Esophagus muscularis mucosa (tissue), 4 donors: ENCODE data around the gene PSMD10. TPM values are rescaled to one million over a fixed set of nuclear protein-coding genes. Genes with fewer than 3 reads are reported as not detected.

Source experiments
- DNase-seq: peaks from one replicate; pipeline ENCODE4 v3.0.0-alpha.2; 2017; ENCODE audit errors: extremely low spot score
- H3K27ac ChIP-seq, 4 donors: fragments of 200-600 bp; sonication (generic); replicated peaks in 1 of 4; 1 replicate in 3 of 4; 2 replicates in 1 of 4; pipeline ENCODE4 v1.5.1; 2016 to 2019; ENCODE audit warnings: mild to moderate bottlenecking in 1 of 4
- H3K27me3 ChIP-seq, 4 donors: fragments of 200-600 bp; sonication (generic); one replicate each; pipeline versions ENCODE4 v1.5.1 to v1.6.0; 2016 to 2019
- H3K36me3 ChIP-seq, 4 donors: fragments of 200-600 bp; sonication (generic); one replicate each; pipeline ENCODE4 v1.5.1; 2016 to 2019
- H3K4me1 ChIP-seq, 4 donors: fragments of 200-600 bp; sonication (generic); one replicate each; pipeline ENCODE4 v1.5.1; 2016 to 2019
- H3K4me3 ChIP-seq, 4 donors: fragments of 200-600 bp; sonication (generic); 1 replicate in 2 of 4; 2 replicates in 2 of 4; pipeline ENCODE4 v1.5.1; 2016 to 2019; ENCODE audit warnings: mild to moderate bottlenecking in 4 of 4, moderate library complexity in 1 of 4
- H3K9me3 ChIP-seq, 4 donors: fragments of 200-600 bp; sonication (generic); 1 replicate in 3 of 4; 2 replicates in 1 of 4; pipeline ENCODE4 v1.5.1; 2016 to 2019
- CTCF ChIP-seq, 3 experiments: fragments of 200-600 bp in 2 of 3; fragments of 450-650 bp in 1 of 3; sonication (generic) in 2 of 3; IDR thresholded peaks; one replicate each; pipeline ENCODE4 v1.5.1; 2017 to 2019; ENCODE audit warnings: antibody characterized with exemption in 3 of 3, mild to moderate bottlenecking in 2 of 3, moderate library complexity in 1 of 3
- EP300 ChIP-seq: sonication (generic); formaldehyde crosslinking; IDR thresholded peaks from one replicate; pipeline ENCODE4 v1.6.1; 2017; ENCODE audit warnings: antibody characterized with exemption
- POLR2A ChIP-seq: fragments of 450-650 bp; IDR thresholded peaks from one replicate; pipeline ENCODE4 v1.6.1; 2017; ENCODE audit warnings: antibody characterized with exemption, moderate library complexity, mild to moderate bottlenecking, low read depth
- POLR2AphosphoS5 ChIP-seq, 2 donors: sonication (generic); formaldehyde crosslinking; IDR thresholded peaks; one replicate each; pipeline ENCODE4 v1.6.1; 2017; ENCODE audit warnings: antibody characterized with exemption in 2 of 2
- WGBS: methylation state at CpG from one replicate; pipeline ENCODE4 v1.1.5; 2018; 5-methylcytosine and 5-hydroxymethylcytosine counted together
- intact Hi-C: fragments of 100-400 bp; cut with DNase I; formaldehyde crosslinking; loops from one replicate; pipeline ENCODE4 v1.15.1; 2023
- total RNA-seq, 4 donors: library from RNA; depleted of rRNA; stranded (reverse); fragments of >200 nt; gene quantifications; one replicate each; pipeline versions ENCODE4 v1.1.0 to v1.2.1, GENCODE V29; 2016

The PSMD10 gene
- total RNA-seq, 4 donors from 2014 or later = 26.2 to 40.6 (median 31.2) TPM

- Histone ChIP-seq H3K9me3 (no peaks in the 10 kb centered on the region), H3K4me1 (peaks cover 0 to 17% (median 0%) of the 10 kb centered on the region in 4 donors), H3K36me3 (no peaks in the 10 kb centered on the region), H3K4me3 (no peak overlapping the region), H3K27me3 (peaks cover 0 to 8% (median 0%) of the 10 kb centered on the region in 4 donors), H3K27ac (no peak overlapping the region)
- DNase-seq = no peak
- TF ChIP-seq POLR2AphosphoS5 (IDR thresholded peaks at IDR 0.05) = no peak
- no peak for TF ChIP-seq POLR2A
- intact Hi-C loops = no loop called here
Observed at GRCh38 chrX:108114541-108114940, 23.2 kb upstream of the PSMD10 start.

- no peak overlapping the region for H3K4me3 ChIP-seq
- TF ChIP-seq EP300 (no peak), POLR2AphosphoS5 (IDR thresholded peaks at IDR 0.05) (no peak), POLR2A (no peak), CTCF (IDR thresholded peaks at IDR 0.05) (no peak)
- H3K9me3 ChIP-seq = no peaks in the 10 kb centered on the region
- no peak for DNase-seq
- intact Hi-C loops = no loop called here
- H3K27me3 ChIP-seq = no peaks in the 10 kb centered on the region
- no peaks in the 10 kb centered on the region for H3K36me3 ChIP-seq
- no peak overlapping the region for H3K27ac ChIP-seq
- H3K4me1 ChIP-seq = no peaks in the 10 kb centered on the region
Observed at GRCh38 chrX:108105473-108105872, 14.1 kb upstream of the PSMD10 start.

GRCh38 chrX:108097380-108097779 is 6.0 kb upstream of the PSMD10 start:
- 98% methylated on average over 2 of the region's 2 CpGs for WGBS
- Histone ChIP-seq H3K4me3 (no peak overlapping the region), H3K27ac (no peak overlapping the region), H3K4me1 (peaks cover 0 to 2% (median under 1%) of the 10 kb centered on the region in 4 donors), H3K36me3 (no peaks in the 10 kb centered on the region), H3K9me3 (no peaks in the 10 kb centered on the region), H3K27me3 (no peaks in the 10 kb centered on the region)
- DNase-seq = no peak
- TF ChIP-seq CTCF (IDR thresholded peaks at IDR 0.05) (no peak), POLR2A (no peak)
- intact Hi-C loops = no loop called here

GRCh38 chrX:108091878-108092291 is 543 bp upstream of the PSMD10 start:
- intact Hi-C loops = no loop called here
- H3K4me1 ChIP-seq = peaks cover 0 to 22% (median 15%) of the 10 kb centered on the region in 4 donors
- TF ChIP-seq CTCF (IDR thresholded peaks at IDR 0.05) = no peak
- no peak for TF ChIP-seq POLR2AphosphoS5 (IDR thresholded peaks at IDR 0.05)
- TF ChIP-seq POLR2A = no peak
- TF ChIP-seq EP300 = no peak
- peaks cover 0 to 12% (median 2%) of the 10 kb centered on the region in 4 donors for H3K36me3 ChIP-seq
- peak overlapping the region; percentile 64 to 88 (median 82) for H3K27ac ChIP-seq
- H3K4me3 ChIP-seq = peak overlapping the region; percentile 59 to 67 (median 65)
- no peak for DNase-seq
- no peaks in the 10 kb centered on the region for H3K9me3 ChIP-seq
- 28% methylated on average over 6 of the region's 15 CpGs for WGBS
- no peaks in the 10 kb centered on the region for H3K27me3 ChIP-seq

- H3K9me3 ChIP-seq = no peaks in the 10 kb centered on the region
- WGBS = 40% methylated on average over 18 of the region's 20 CpGs
- peak overlapping the region; percentile 59 to 67 (median 65) for H3K4me3 ChIP-seq
- H3K4me1 ChIP-seq = peaks cover 0 to 22% (median 15%) of the 10 kb centered on the region in 4 donors
- peak overlapping the region; percentile 78 to 88 (median 82) for H3K27ac ChIP-seq
- intact Hi-C loops = no loop called here
- peaks cover 0 to 16% (median 9%) of the 10 kb centered on the region in 4 donors for H3K36me3 ChIP-seq
- DNase-seq = no peak
- TF ChIP-seq POLR2AphosphoS5 (IDR thresholded peaks at IDR 0.05) (no peak), CTCF (IDR thresholded peaks at IDR 0.05) (no peak), EP300 (no peak), POLR2A (no peak)
- no peaks in the 10 kb centered on the region for H3K27me3 ChIP-seq
Observed at GRCh38 chrX:108090491-108091263, 665 bp downstream of the PSMD10 start.
